Measurements from ENCODE around the gene DCK.

GRCh38 chr4:71049395-71049794 lies 55.9 kb downstream of the DCK start:
- TF ChIP-seq POLR2A (IDR thresholded peaks at IDR 0.05) (no peak), CTCF (IDR thresholded peaks at IDR 0.05) (no peak)
